HG03139 (cell line): Measurements from ENCODE around the gene RWDD4.
A peak's percentile ranks its signal among the peaks of the same experiment; 100 is the strongest.

Experiments
- ATAC-seq: cut with Tn5 transposase; IDR thresholded peaks from one replicate; pipeline ENCODE4 v1.9.1; 2021; ENCODE audit not compliant: unreplicated experiment

Gene RWDD4

GRCh38 chr4:183601381-183601780, 57.6 kb downstream of the RWDD4 start:
- ATAC-seq: no peak

GRCh38 chr4:183600189-183600685, 58.7 kb downstream of the RWDD4 start:
- no peak for ATAC-seq

- ATAC-seq: peak; percentile 83
These were observed 59.3 kb downstream of the RWDD4 start for GRCh38 chr4:183599690-183600089.

GRCh38 chr4:183599284-183599683, 59.7 kb downstream of the RWDD4 start:
- ATAC-seq: peak; percentile 25

- no peak for ATAC-seq
These were observed 62.8 kb downstream of the RWDD4 start for GRCh38 chr4:183596067-183596757.

- ATAC-seq: no peak
These were observed 64.2 kb downstream of the RWDD4 start for GRCh38 chr4:183594823-183595222.

- ATAC-seq: no peak
These were observed 67.7 kb downstream of the RWDD4 start for GRCh38 chr4:183591301-183591700.
